ENCODE measurements around the gene CASKIN1.
"Not testable (repeated sequence)": the region's sequence is repeated elsewhere in the genome, so short reads cannot be mapped to it uniquely, and the experiment has no call there.

CASKIN1 gene

GRCh38 chr16:2129251-2129650 is 67.2 kb downstream of the CASKIN1 start:
- intact Hi-C loops (cut with DNase I); DNase-seq: not testable (repeated sequence)

GRCh38 chr16:2127630-2128280 is 68.7 kb downstream of the CASKIN1 start:
- intact Hi-C loops (cut with DNase I), result not testable (repeated sequence)
- peak in 9 of 42 donors; percentile 20 to 67 (median 41) for DNase-seq

Data from head of caudate nucleus (tissue), 42 donors.